GM12878 (cell line): ENCODE measurements around the gene SLIT1. TPM values are rescaled to one million over a fixed set of nuclear protein-coding genes. Genes with fewer than 3 reads are reported as not detected.

ENCODE experiments used
- CREB1 ChIP-seq: IDR thresholded peaks from 2 replicates; pipeline ENCODE4 v1.6.1; 2012; ENCODE audit warnings: low read depth, mild to moderate bottlenecking, inconsistent platforms
- HCFC1 ChIP-seq: fragments of 150-350 bp; IDR thresholded peaks from 2 replicates; pipeline ENCODE4 v1.6.1; 2014; ENCODE audit warnings: low read length
- HDAC6 ChIP-seq: fragments of 200-600 bp; sonication (generic); IDR thresholded peaks from one replicate; pipeline ENCODE4 v1.8.0; 2017; ENCODE audit warnings: antibody characterized with exemption; ENCODE audit not compliant: unreplicated experiment
- IRF4 ChIP-seq: IDR thresholded peaks from 2 replicates; pipeline ENCODE4 v1.6.1; 2011; ENCODE audit warnings: low read depth, low read length
- KDM1A ChIP-seq: fragments of 200-600 bp; sonication (generic); IDR thresholded peaks from 2 replicates; pipeline ENCODE4 v1.6.1; 2016; ENCODE audit warnings: borderline replicate concordance
- MYC ChIP-seq: IDR thresholded peaks from 2 replicates; pipeline ENCODE4 v1.6.1; 2011; ENCODE audit warnings: mild to moderate bottlenecking, low read length, moderate library complexity, inconsistent platforms; ENCODE audit not compliant: insufficient read depth, insufficient replicate concordance, insufficient read length, severe bottlenecking
- PML ChIP-seq: IDR thresholded peaks from 2 replicates; pipeline ENCODE4 v1.6.1; 2012; ENCODE audit warnings: low read length, inconsistent platforms
- PRDM15 ChIP-seq: fragments of 450-650 bp; formaldehyde crosslinking; IDR thresholded peaks from 2 replicates; pipeline ENCODE4 v1.4.0; 2020; ENCODE audit warnings: mild to moderate bottlenecking, moderate library complexity
- RELA ChIP-seq: fragments of 450-650 bp; IDR thresholded peaks from 2 replicates; pipeline ENCODE4 v1.8.0; 2014; ENCODE audit warnings: borderline replicate concordance; ENCODE audit not compliant: partially characterized antibody
- SIX5 ChIP-seq: IDR thresholded peaks from 2 replicates; pipeline ENCODE4 v1.6.1; 2011; ENCODE audit warnings: mild to moderate bottlenecking, low read depth, low read length, moderate library complexity; ENCODE audit not compliant: severe bottlenecking
- SMARCA5 ChIP-seq: fragments of 450-650 bp; IDR thresholded peaks from 2 replicates; pipeline ENCODE4 v1.6.1; 2017; ENCODE audit warnings: mild to moderate bottlenecking
- polyA plus RNA-seq, 11 experiments: library from polyadenylated mRNA; depleted of rRNA in 4 of 11; unstranded in 6 of 11; stranded (reverse) in 5 of 11; fragments of >200 nt; fragmentation: Nextera tagmentation in 4 of 11; fragmentation: Illumina TruSeq in 1 of 11; extraction: Ambion mirVana in 4 of 11; extraction: Trizol in 1 of 11; gene quantifications; 1 replicate in 1 of 11; 2 replicates in 10 of 11; pipeline versions ENCODE4 v1.2.1 to v1.2.3, GENCODE V29; 2011 to 2016; ENCODE audit warnings: inconsistent platforms in 2 of 11, missing spikeins in 2 of 11, low read depth in 1 of 11
- total RNA-seq, 4 experiments: library from RNA; depleted of rRNA in 3 of 4; stranded (reverse); fragments of >200 nt in 3 of 4; fragmentation: Illumina TruSeq in 1 of 4; extraction: Trizol in 1 of 4; gene quantifications; 2 replicates each; pipeline versions ENCODE4 v1.2.1 to v1.2.3, GENCODE V29; 2013 to 2021
- TF ChIP-seq, protein P1 (sequence below): IDR thresholded peaks from 2 replicates; pipeline ENCODE4 v1.6.1; 2012; ENCODE audit warnings: improper control_type of control experiment, low read depth, low read length; ENCODE audit not compliant: insufficient replicate concordance

Gene SLIT1
- total and polyA plus RNA-seq, 10 of the 15 experiments (the other 5 are each of a cell fraction or from before 2014, with no cell fraction given) = 0.04 to 0.19 (median 0.06) TPM; not detected in 4

GRCh38 chr10:97174941-97175340, 10.8 kb downstream of the SLIT1 start (continued):
- TF ChIP-seq PRDM15 (CRISPR knock-in tag) (no peak), RELA (no peak), MYC (no peak), HDAC6 (no peak), SMARCA5 (no peak), HCFC1 (no peak), IRF4 (no peak), PML (no peak), SIX5 (no peak), KDM1A (no peak), CREB1 (no peak)
- TF ChIP-seq, protein P1, sequence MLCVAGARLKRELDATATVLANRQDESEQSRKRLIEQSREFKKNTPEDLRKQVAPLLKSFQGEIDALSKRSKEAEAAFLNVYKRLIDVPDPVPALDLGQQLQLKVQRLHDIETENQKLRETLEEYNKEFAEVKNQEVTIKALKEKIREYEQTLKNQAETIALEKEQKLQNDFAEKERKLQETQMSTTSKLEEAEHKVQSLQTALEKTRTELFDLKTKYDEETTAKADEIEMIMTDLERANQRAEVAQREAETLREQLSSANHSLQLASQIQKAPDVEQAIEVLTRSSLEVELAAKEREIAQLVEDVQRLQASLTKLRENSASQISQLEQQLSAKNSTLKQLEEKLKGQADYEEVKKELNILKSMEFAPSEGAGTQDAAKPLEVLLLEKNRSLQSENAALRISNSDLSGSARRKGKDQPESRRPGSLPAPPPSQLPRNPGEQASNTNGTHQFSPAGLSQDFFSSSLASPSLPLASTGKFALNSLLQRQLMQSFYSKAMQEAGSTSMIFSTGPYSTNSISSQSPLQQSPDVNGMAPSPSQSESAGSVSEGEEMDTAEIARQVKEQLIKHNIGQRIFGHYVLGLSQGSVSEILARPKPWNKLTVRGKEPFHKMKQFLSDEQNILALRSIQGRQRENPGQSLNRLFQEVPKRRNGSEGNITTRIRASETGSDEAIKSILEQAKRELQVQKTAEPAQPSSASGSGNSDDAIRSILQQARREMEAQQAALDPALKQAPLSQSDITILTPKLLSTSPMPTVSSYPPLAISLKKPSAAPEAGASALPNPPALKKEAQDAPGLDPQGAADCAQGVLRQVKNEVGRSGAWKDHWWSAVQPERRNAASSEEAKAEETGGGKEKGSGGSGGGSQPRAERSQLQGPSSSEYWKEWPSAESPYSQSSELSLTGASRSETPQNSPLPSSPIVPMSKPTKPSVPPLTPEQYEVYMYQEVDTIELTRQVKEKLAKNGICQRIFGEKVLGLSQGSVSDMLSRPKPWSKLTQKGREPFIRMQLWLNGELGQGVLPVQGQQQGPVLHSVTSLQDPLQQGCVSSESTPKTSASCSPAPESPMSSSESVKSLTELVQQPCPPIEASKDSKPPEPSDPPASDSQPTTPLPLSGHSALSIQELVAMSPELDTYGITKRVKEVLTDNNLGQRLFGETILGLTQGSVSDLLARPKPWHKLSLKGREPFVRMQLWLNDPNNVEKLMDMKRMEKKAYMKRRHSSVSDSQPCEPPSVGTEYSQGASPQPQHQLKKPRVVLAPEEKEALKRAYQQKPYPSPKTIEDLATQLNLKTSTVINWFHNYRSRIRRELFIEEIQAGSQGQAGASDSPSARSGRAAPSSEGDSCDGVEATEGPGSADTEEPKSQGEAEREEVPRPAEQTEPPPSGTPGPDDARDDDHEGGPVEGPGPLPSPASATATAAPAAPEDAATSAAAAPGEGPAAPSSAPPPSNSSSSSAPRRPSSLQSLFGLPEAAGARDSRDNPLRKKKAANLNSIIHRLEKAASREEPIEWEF = no peak
